ENCODE results near the gene KCNG2. TPM values are rescaled to one million over a fixed set of nuclear protein-coding genes. Genes with fewer than 3 reads are reported as not detected.

The KCNG2 gene
- total RNA-seq, 4 donors from 2014 or later = 0.44 TPM; not detected in 3

DNA sequence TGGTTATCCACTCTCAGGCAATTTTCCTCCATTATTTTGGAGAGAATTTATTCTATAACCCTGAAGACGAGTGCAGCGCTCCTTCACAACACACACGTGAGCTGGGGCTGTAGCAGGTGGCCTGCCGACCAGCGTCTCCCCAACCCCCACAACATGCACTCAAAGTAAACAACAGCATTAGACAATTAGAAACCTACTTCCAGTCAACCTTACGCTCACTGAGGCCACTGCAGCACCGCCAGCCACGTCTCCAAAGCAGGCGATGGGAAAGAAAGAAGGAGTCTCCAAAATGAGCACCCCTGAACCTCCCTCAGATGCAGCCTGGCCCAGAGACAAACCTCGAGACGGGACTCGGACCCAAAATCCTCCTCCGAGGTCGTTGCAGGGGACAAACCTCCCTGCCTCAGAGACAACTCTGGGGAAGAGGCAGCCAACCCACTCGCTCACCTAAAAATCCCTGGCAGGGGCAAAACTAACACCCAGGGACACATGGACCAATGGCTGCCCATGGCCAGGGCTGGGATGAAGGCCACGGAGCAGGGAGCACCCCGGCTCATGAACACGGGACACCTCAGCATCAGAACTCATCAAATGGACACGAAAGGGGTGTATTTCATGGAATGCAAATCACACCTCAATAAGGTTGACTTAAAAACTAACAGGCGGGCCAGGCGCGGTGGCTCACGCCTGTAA lies 151.1 kb downstream of the KCNG2 start:
- TF ChIP-seq, protein P1, sequence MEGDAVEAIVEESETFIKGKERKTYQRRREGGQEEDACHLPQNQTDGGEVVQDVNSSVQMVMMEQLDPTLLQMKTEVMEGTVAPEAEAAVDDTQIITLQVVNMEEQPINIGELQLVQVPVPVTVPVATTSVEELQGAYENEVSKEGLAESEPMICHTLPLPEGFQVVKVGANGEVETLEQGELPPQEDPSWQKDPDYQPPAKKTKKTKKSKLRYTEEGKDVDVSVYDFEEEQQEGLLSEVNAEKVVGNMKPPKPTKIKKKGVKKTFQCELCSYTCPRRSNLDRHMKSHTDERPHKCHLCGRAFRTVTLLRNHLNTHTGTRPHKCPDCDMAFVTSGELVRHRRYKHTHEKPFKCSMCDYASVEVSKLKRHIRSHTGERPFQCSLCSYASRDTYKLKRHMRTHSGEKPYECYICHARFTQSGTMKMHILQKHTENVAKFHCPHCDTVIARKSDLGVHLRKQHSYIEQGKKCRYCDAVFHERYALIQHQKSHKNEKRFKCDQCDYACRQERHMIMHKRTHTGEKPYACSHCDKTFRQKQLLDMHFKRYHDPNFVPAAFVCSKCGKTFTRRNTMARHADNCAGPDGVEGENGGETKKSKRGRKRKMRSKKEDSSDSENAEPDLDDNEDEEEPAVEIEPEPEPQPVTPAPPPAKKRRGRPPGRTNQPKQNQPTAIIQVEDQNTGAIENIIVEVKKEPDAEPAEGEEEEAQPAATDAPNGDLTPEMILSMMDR (IDR thresholded peaks at IDR 0.05; ENCODE audit: low read depth) = no peak

Other genes with a start within 250 kb of the KCNG2 start
- 10 to 100 TPM; 11.3 to 19.2 (median 16.2) TPM for gene CTDP1, start 118.1 kb upstream of the KCNG2 start, total RNA-seq
- 100 to 1,000 TPM in 1 of 4 donors, 10 to 100 TPM in 3; 41.4 to 310 (median 78.5) TPM for gene SLC66A2, start 153.7 kb downstream of the KCNG2 start, total RNA-seq
- gene HSBP1L1, start 166.7 kb downstream of the KCNG2 start, total RNA-seq = 10 to 100 TPM; 10.4 to 26.3 (median 19.4) TPM
- gene TXNL4A, start 190.6 kb downstream of the KCNG2 start, total RNA-seq = 10 to 100 TPM; 22.9 to 53.3 (median 28.1) TPM
- 10 to 100 TPM; 27.4 to 51.1 (median 37.8) TPM for gene RBFA, start 236.5 kb downstream of the KCNG2 start, total RNA-seq